Spleen (tissue), 11 donors: ENCODE measurements around the gene MAPK6. TPM values are rescaled to one million over a fixed set of nuclear protein-coding genes. Genes with fewer than 3 reads are reported as not detected.

Experiments used
- DNase-seq: peaks from one replicate; pipeline ENCODE4 v3.0.0-alpha.2; 2020
- H3K27ac ChIP-seq, 8 donors: fragments of 200-600 bp; sonication (generic) in 7 of 8; 1 replicate in 4 of 8; 2 replicates in 4 of 8; pipeline versions ENCODE4 v1.5.0 to v1.8.0; 2016 to 2021; ENCODE audit warnings: inconsistent platforms in 4 of 8, mild to moderate bottlenecking in 4 of 8, moderate library complexity in 1 of 8
- H3K27me3 ChIP-seq, 7 donors: fragments of 200-600 bp; sonication (generic) in 6 of 7; replicated peaks in 1 of 7; 1 replicate in 4 of 7; 2 replicates in 3 of 7; pipeline versions ENCODE4 v1.5.0 to v1.8.0; 2016 to 2021; ENCODE audit warnings: inconsistent platforms in 3 of 7, mild to moderate bottlenecking in 1 of 7
- H3K36me3 ChIP-seq, 6 donors: fragments of 200-600 bp; sonication (generic) in 5 of 6; 1 replicate in 4 of 6; 2 replicates in 2 of 6; pipeline versions ENCODE4 v1.5.0 to v1.8.0; 2016 to 2021; ENCODE audit warnings: inconsistent platforms in 2 of 6
- H3K4me1 ChIP-seq, 6 donors: fragments of 200-600 bp; sonication (generic) in 5 of 6; 1 replicate in 3 of 6; 2 replicates in 3 of 6; pipeline versions ENCODE4 v1.5.0 to v1.8.0; 2016 to 2021; ENCODE audit warnings: inconsistent platforms in 3 of 6
- H3K4me3 ChIP-seq, 8 donors: fragments of 200-600 bp; sonication (generic) in 7 of 8; 1 replicate in 4 of 8; 2 replicates in 4 of 8; pipeline versions ENCODE4 v1.5.0 to v1.8.0; 2016 to 2021; ENCODE audit warnings: inconsistent platforms in 4 of 8, mild to moderate bottlenecking in 4 of 8, moderate library complexity in 2 of 8
- H3K9me3 ChIP-seq, 8 donors: fragments of 200-600 bp; sonication (generic) in 7 of 8; 1 replicate in 4 of 8; 2 replicates in 4 of 8; pipeline versions ENCODE4 v1.5.0 to v1.8.0; 2016 to 2021; ENCODE audit warnings: inconsistent platforms in 4 of 8
- POLR2A ChIP-seq, 3 donors: fragments of 450-650 bp; IDR thresholded peaks; one replicate each; pipeline ENCODE4 v1.5.1; 2017; ENCODE audit warnings: antibody characterized with exemption in 3 of 3, mild to moderate bottlenecking in 1 of 3
- POLR2AphosphoS5 ChIP-seq, 3 donors: sonication (generic); formaldehyde crosslinking; IDR thresholded peaks; one replicate each; pipeline ENCODE4 v1.5.1; 2017; ENCODE audit warnings: antibody characterized with exemption in 3 of 3
- WGBS, 5 donors: extraction: QIAGEN DNeasy Blood & Tissue Kit in 3 of 5; methylation state at CpG; one replicate each; pipeline versions ENCODE4 v1.1.5 to v1.1.7; 2013 to 2018; 5-methylcytosine and 5-hydroxymethylcytosine counted together
- intact Hi-C: fragments of 100-400 bp; cut with DNase I; formaldehyde crosslinking; loops from one replicate; pipeline ENCODE4 v1.15.0; 2023; ENCODE audit warnings: low total_unique reads
- polyA plus RNA-seq, 3 donors: library from polyadenylated mRNA; stranded (reverse); fragments of 200-250 nt; gene quantifications; one replicate each; pipeline ENCODE4 v1.2.1, GENCODE V29; 2013
- total RNA-seq, 7 donors: library from RNA; depleted of rRNA in 3 of 7; stranded (reverse); fragments of >200 nt in 3 of 7; fragmentation: NEBNext Ultra II Directional in 4 of 7; extraction: Animal tissue kit (Norgen Biotek cat#: 25700) in 4 of 7; gene quantifications; one replicate each; pipeline versions ENCODE4 v1.1.0 to v1.2.1, GENCODE V29; 2016 to 2021
- TF ChIP-seq, protein P1 (sequence below), 11 experiments: fragments of 200-600 bp in 7 of 11; fragments of 450-650 bp in 4 of 11; sonication (generic) in 4 of 11; IDR thresholded peaks in 8 of 11; conservative IDR thresholded peaks in 3 of 11; 1 replicate in 7 of 11; 2 replicates in 4 of 11; pipeline versions ENCODE4 v1.4.0 to v1.8.0; 2016 to 2021; ENCODE audit warnings: antibody characterized with exemption in 11 of 11, inconsistent platforms in 4 of 11, mild to moderate bottlenecking in 1 of 11
- donor health status: healthy with polysubstance abuse.
- donor health status: DM: no; HTN: no; CAD: no; lungs with moderate emphysema.
- donor health status: DM: no; HTN: no; CAD: no.
- donor health status: Bipolar disorder and iron deficiency.
- donor health status: healthy.
- donor health status: DM: no; HTN: no; CAD: no.
- donor health status: DM: yes; HTN: yes; CAD: no.

MAPK6 gene
- total and polyA plus RNA-seq, 10 donors: 3.9 to 28.3 (median 20.7) TPM

DNA sequence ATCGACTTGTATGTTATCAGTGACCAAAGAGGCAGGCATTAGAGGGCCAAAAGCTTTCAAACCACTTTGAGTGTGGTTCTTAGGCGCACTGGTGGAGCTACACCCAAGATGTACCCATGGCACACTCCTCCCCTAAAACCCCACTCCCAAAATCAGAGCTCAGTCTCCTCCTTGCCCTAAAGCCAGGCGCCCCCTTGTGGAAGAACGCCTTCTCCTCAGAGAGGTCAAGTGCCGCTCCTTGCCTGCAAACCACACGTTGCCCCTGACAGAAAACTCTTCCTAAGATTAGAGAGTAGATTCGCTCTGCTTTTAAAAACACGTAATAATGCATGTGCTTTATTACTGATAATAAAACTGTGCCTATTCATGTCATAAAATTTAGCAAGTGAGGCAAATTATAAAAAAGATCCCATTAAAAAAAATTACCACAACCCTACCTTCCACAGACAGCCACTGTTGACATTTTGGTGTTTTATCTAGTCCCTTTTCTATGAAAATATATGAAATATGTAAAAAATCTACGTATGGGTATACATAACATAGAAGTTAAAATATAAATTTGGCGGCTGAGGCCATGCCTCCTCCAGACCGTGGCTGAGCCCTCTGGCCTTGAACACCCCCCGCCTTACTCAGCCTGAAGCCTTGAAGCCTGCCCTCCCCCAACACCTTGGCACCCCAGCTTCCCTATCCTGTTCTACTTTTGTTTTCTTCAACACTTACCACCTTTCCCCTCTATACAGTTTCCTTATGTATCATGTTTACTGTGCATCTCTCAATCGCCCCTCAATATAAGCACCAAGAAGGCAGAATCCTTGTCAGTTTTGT is 60.1 kb downstream of the MAPK6 start:
- Histone ChIP-seq H3K4me3 (no peak overlapping the region), H3K27me3 (no peaks in the 10 kb centered on the region), H3K27ac (no peak overlapping the region), H3K9me3 (no peaks in the 10 kb centered on the region), H3K4me1 (peaks cover 7 to 26% (median 18%) of the 10 kb centered on the region in 6 donors), H3K36me3 (no peaks in the 10 kb centered on the region)
- peak; percentile 93 for DNase-seq
- WGBS, 5 donors: 41 to 48% (median 44%) methylated on average over 13 of the region's 13 CpGs
- TF ChIP-seq POLR2A (IDR thresholded peaks at IDR 0.05): no peak
- TF ChIP-seq, protein P1, sequence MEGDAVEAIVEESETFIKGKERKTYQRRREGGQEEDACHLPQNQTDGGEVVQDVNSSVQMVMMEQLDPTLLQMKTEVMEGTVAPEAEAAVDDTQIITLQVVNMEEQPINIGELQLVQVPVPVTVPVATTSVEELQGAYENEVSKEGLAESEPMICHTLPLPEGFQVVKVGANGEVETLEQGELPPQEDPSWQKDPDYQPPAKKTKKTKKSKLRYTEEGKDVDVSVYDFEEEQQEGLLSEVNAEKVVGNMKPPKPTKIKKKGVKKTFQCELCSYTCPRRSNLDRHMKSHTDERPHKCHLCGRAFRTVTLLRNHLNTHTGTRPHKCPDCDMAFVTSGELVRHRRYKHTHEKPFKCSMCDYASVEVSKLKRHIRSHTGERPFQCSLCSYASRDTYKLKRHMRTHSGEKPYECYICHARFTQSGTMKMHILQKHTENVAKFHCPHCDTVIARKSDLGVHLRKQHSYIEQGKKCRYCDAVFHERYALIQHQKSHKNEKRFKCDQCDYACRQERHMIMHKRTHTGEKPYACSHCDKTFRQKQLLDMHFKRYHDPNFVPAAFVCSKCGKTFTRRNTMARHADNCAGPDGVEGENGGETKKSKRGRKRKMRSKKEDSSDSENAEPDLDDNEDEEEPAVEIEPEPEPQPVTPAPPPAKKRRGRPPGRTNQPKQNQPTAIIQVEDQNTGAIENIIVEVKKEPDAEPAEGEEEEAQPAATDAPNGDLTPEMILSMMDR (IDR thresholded peaks at IDR 0.05 in 8 of 11, conservative IDR thresholded peaks at IDR 0.05 in 3 of 11): peak; percentile 20 to 87 (median 71)
- TF ChIP-seq POLR2AphosphoS5 (IDR thresholded peaks at IDR 0.05): peak in 1 of 3 donors; percentile 26
- intact Hi-C loops: loop anchor here (10.0 kb wide), 1 partner anchor 94 kb away; no protein-coding TSS in a partner anchor

DNA sequence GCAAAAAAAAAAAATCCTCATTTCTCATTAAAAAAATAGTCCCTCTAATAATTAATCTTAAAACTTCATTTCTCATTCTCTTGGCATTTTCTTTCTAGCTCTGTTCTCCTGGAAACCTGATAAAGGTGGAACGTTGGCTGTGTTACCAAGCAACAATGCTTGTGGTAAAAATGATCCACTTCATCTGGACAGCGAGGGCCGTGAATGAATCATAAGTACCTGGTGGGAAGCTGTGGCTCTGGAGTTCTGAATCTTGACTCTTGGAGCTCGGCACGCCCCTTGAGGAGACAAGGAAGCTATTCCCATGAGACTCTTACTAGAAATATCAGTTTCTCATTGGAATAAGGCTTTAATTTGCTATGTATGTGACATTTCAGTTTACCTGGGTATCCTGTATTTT is 61.0 kb downstream of the MAPK6 start:
- Histone ChIP-seq H3K9me3 (no peaks in the 10 kb centered on the region), H3K4me1 (peaks cover 7 to 26% (median 18%) of the 10 kb centered on the region in 6 donors), H3K27me3 (no peaks in the 10 kb centered on the region), H3K36me3 (no peaks in the 10 kb centered on the region), H3K27ac (no peak overlapping the region), H3K4me3 (no peak overlapping the region)
- TF ChIP-seq, protein P1 (IDR thresholded peaks at IDR 0.05 in 8 of 11, conservative IDR thresholded peaks at IDR 0.05 in 3 of 11): no peak
- TF ChIP-seq POLR2A (IDR thresholded peaks at IDR 0.05): no peak
- TF ChIP-seq POLR2AphosphoS5 (IDR thresholded peaks at IDR 0.05): no peak
- intact Hi-C loops: no loop called here
- no peak for DNase-seq
- WGBS, 5 donors: 89 to 97% (median 93%) methylated on average over 5 of the region's 5 CpGs

DNA sequence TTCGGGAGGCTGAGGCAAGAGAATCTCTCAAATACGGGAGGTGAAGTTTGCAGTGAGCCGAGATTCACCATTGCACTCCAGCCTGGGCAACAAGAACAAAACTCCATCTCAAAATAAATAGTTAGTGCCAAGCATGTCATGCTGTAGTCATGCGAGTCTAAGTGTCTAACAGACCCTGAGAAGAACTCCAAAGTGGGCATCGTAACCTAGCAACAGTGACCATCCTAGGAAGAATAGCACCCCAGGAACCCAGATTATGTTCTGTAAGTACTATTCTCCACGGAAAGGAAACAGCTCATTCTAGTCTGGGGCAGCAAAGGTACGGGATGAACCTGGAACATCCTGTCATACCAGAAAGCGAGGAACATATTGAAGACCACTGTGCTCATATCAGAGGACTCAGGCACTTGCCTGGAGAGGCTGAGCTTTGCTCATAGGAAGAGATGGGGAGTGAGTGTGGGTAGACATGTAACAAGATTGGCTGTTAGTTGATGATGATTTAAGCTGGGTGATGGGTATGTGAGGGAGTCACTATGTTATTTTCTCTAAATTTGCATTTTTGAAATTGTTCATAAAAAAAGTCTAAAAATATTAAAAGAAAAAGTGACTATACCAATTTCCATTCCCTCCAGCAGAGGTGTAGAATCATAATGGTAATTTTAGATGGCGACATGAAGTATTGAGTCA is 61.8 kb downstream of the MAPK6 start:
- peaks cover 7 to 26% (median 18%) of the 10 kb centered on the region in 6 donors for H3K4me1 ChIP-seq
- peaks cover 0 to 3% (median 0%) of the 10 kb centered on the region in 8 donors for H3K9me3 ChIP-seq
- no peak overlapping the region for H3K27ac ChIP-seq
- WGBS, 5 donors: 89 to 93% (median 91%) methylated on average over 9 of the region's 9 CpGs
- H3K36me3 ChIP-seq: no peaks in the 10 kb centered on the region
- no peaks in the 10 kb centered on the region for H3K27me3 ChIP-seq
- TF ChIP-seq POLR2A (IDR thresholded peaks at IDR 0.05) (no peak), POLR2AphosphoS5 (IDR thresholded peaks at IDR 0.05) (no peak)
- TF ChIP-seq, protein P1 (IDR thresholded peaks at IDR 0.05 in 8 of 11, conservative IDR thresholded peaks at IDR 0.05 in 3 of 11): no peak
- no peak for DNase-seq
- intact Hi-C loops: no loop called here
- no peak overlapping the region for H3K4me3 ChIP-seq
